ENCODE measurements around the gene AMBP.

AMBP gene

GRCh38 chr9:114061292-114061691 is 16.8 kb downstream of the AMBP start:
- no peak overlapping the region for H3K4me3 ChIP-seq (ENCODE audit: low read depth, low read length)
- TF ChIP-seq CTCF (IDR thresholded peaks at IDR 0.05; ENCODE audit: insufficient read depth, low read depth, low read length, missing control alignments): no peak
- DNase-seq (ENCODE audit: low read depth): no peak

- DNase-seq (ENCODE audit: low read depth): no peak
- H3K4me3 ChIP-seq (ENCODE audit: low read depth, low read length): no peak overlapping the region
- TF ChIP-seq CTCF (IDR thresholded peaks at IDR 0.05; ENCODE audit: insufficient read depth, low read depth, low read length, missing control alignments): no peak
Measured at GRCh38 chr9:114060711-114061110, 17.4 kb downstream of the AMBP start.

- no peak for DNase-seq (ENCODE audit: low read depth)
- no peak overlapping the region for H3K4me3 ChIP-seq (ENCODE audit: low read depth, low read length)
- TF ChIP-seq CTCF (IDR thresholded peaks at IDR 0.05; ENCODE audit: insufficient read depth, low read depth, low read length, missing control alignments): no peak
Measured at GRCh38 chr9:114060070-114060469, 18.0 kb downstream of the AMBP start.

- no peak for TF ChIP-seq CTCF (IDR thresholded peaks at IDR 0.05; ENCODE audit: insufficient read depth, low read depth, low read length, missing control alignments)
- DNase-seq (ENCODE audit: low read depth): no peak
- H3K4me3 ChIP-seq (ENCODE audit: low read depth, low read length): no peak overlapping the region
Measured at GRCh38 chr9:114059047-114059803, 18.9 kb downstream of the AMBP start.

GRCh38 chr9:114058688-114059046 is 19.4 kb downstream of the AMBP start:
- no peak for DNase-seq (ENCODE audit: low read depth)
- no peak for TF ChIP-seq CTCF (IDR thresholded peaks at IDR 0.05; ENCODE audit: insufficient read depth, low read depth, low read length, missing control alignments)
- H3K4me3 ChIP-seq (ENCODE audit: low read depth, low read length): no peak overlapping the region

DNA sequence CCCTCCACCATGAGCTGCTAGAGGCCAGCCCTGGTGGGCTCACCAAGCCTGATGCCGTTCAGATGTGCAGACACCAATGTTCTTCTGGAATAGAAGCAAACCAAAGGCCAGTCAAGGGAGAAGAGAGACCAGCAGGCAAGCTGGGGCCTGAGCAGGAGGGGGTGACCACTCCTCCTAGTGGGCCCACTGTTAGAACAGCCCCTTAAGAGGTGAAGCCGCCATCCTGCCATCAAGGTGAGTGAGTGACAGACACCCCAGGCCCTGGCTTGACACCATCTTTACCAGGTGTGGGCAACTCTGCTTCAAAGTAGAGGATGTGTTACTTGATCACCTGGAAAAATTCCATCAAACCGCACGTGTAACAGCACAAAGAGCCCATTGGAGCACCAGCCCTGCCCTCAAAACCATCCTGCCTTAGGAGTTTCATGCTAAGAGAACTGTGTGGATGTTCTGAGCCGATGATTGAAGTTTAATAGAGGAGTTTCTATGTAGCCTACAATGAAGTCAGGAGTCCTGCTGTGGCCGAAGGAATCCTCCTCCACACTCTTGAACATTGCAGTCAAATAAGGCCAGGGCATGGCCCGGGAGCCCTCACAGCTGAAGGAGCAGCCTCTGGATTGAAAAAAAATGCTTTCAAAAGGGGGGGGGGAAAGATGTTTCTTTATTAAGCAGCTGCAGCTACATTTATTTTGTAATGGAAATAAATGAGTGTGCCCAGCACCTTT is 20.8 kb downstream of the AMBP start:
- DNase-seq (ENCODE audit: low read depth): no peak
- no peak overlapping the region for H3K4me3 ChIP-seq (ENCODE audit: low read depth, low read length)
- no peak for TF ChIP-seq CTCF (IDR thresholded peaks at IDR 0.05; ENCODE audit: insufficient read depth, low read depth, low read length, missing control alignments)

Measured in GM12865 (cell line).